Stimulated activated CD4-positive, alpha-beta T cell treated with anti-CD3 and anti-CD28 coated beads, Interleukin-12 subunit alpha, Interleukin-12 subunit beta, amount 100 ng/mL, for 4 hours (primary cell): ENCODE results near the gene HEXD.
"Not testable (repeated sequence)": the region's sequence is repeated elsewhere in the genome, so short reads cannot be mapped to it uniquely, and the experiment has no call there.

Source experiments
- DNase-seq: peaks from one replicate; pipeline ENCODE4 v3.0.0-alpha.2; 2020

HEXD gene

DNA sequence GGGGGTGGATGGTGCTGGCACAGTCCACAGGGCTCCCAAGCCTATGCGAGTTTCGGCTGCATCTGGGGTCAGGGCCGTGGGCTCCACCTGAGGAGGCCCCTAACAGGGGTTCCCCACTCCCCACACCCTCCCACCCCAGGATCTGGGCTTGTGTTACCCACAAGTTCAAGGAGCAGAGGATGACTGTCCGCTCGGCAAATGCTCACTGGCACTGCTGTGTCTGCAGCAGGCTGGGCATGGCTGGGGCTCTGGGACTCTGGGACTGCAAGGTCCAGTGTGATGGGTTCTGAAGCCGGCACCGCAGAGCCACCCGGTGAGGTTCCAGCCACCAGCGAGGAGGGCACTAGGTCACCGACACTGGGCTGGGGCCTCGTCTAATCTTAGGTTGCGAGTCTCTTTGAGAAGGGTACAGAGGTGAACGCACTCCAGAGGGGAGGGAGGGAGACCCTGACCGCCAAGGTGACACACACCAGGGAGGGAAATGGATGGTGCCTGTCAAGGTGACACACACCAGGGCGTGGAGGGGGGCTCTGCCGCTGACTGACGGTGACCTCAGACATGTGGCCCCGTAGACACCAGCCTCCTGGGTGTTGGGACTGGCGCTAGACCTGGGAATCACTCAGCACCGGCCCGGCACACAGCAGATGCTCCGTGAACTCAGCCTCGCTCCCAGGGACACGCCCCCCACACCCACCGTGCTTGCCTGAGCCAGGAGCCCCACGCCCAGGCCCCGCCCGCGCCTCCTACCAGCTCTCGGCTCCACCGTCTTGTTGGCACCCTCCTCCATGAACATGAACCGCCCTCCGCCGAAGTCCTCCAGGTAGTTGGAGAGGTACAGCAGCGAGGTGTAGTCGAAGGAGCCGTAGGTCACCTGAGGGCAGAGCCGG is 20.5 kb upstream of the HEXD start:
- DNase-seq = no peak

DNA sequence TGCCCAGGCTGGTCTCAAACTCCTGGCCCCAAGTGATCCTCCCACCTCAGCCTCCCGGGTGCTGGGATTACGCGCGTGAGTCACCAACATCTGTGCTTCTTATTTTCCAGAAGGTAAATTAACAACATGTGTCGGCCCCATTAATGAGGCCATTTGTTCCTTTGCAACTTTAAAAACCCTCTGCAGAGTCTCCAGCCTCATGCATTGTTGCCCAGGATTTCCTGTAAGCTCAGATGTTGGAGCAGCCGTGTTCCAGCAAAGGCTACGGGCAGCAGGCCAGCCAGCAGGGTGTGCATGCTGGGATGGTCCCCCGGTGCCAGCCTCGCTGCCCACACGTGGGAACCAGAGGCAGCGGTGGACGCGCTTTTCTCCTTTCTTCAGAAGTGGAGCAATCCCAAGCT is 19.1 kb upstream of the HEXD start:
- DNase-seq = no peak

DNA sequence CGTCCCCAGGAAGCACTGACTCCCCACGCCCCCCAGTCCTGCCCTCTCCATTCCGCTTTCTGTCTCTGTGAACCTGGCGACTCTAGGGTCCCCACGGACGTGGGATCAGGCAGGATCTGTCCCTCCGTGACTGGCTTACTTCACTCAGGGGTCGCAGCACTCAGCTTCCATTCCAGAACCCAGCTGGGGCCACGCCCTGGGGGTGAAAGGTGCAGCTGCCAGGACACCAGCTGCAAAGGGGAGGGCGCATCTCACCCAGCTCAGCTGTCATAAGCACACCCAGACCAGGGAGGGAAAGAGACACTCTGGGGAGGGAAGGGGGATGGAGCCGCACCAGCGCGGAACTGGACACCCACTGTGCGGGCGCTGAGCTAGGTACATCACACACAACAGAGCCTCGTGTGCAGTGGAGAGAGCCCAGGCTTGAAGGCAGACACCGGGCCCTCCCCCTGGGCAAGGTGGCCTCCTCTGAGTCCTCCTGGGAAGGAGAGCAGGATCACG is 18.5 kb upstream of the HEXD start:
- DNase-seq = no peak

DNA sequence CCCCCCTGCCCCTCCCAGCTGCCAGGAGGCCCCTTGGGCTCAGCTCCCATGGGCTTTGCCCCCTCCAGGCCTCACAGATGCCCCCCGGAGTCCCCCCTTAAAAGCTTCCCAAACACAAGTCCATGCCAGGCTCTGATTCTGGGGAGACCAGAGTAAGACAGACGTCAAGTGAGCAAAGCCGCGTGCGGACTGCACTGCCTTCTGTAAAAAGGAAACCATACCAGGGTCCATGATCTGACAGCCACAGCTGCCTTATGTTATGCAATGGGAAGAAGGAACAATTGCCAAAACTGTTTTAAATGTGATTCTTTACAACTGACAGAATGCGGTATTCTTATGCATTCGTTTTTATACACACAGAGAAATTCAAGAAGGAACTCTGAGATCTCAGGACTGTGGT is 17.9 kb upstream of the HEXD start:
- no peak for DNase-seq

DNA sequence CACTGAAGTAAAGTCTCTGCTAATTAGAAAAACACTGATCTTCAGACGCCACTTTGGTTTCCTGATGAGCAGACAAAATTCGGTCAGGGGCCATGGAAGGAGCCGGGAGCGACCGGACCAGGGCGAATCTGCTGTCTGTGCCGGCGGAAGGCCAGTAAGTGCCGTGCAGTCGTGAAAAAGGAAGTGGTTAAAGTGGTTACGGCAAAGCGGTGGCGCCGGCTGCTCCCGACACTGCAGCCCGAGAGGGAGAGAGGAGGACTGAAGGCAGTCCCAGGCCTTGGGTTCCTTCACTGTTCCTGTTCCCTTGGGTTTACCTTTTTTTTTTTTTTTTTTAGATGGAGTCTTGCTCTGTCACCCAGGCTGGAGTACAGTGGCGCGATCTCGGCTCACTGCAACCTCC is 17.3 kb upstream of the HEXD start:
- peak; percentile 28 for DNase-seq

DNA sequence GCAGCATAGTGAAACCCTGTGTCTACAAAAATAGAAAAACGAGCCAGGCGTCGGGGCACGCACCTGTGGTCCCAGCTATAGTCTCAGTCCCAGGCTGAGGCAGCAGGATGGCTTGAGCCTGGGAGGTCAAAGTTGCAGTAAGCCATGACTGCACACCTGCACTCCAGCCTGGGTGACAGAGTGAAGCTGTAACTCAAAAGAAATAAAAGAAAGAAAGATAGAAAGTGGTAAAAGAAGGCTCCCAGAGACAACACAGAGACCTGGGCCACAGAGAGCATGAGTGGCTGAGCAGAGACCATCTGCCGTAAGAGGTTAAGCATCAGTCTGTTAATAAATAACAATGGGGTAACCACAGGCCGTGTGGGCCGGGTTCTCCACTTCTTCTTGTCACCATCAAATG is 15.3 kb upstream of the HEXD start:
- DNase-seq = no peak

DNA sequence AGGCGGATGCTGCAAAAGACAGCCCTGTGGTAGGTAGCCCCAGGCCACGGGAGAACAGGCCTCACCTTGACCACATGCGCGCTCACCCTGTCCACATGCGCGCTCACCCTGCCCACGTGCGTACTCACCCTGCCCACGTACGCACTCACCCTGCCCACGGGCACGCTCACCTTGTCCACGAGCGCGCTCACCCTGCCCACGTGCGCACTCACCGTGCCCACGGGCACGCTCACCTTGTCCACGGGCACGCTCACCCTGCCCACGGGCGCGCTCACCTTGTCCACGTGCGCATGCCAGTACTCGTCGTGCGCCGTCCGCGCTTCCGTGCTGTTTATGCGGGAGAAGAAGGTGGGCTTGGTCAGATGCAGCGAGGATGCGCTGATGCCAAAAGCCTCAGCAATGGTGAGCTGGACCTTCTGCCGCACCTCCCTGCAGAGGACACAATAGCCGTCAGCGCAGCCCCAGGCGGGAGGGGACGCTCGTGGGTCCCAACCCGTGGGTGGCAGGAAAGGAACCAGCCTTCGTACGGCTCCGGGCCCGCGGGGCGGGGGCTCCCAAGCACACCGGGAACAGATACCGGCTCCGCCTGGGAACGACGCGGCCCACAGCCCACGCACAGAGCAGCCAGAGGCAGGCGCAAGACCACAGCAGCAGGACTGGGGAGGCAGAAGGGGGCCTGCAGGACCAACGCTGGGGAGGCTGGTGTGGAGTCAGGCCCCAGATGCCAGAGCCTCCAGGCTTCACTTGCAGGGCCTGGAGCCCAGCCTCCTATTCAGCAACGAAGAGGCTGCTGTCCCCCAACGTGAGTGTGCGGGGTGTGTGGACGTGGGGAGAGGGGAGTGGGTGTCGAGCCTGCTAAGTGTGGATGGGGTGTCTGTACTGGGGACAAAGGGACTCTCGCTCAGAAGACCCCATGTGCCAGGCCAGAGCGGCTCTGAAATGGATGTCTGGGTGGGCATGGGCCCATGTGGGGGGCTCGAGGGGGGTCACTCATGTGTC is 14.2 kb upstream of the HEXD start:
- DNase-seq = no peak

DNA sequence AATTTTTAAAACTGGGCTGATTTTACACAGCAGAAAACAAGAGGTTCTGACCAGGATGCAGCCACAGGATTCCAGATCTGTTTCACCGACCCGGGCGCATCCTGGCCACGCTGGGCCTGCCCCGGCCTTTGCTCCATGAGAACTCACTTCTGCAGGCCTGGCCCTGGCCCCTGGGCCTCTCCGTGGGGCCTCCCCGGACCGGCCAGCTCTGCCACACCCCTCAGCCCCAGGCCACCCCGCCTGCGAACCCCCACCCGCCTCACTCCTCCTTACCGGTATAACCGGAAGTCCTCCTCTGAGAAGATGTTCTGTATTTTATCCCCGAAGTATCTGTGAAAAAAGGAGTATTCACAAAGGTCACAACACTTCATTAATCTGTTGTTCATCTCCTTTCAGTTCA is 13.1 kb upstream of the HEXD start:
- DNase-seq = no peak

DNA sequence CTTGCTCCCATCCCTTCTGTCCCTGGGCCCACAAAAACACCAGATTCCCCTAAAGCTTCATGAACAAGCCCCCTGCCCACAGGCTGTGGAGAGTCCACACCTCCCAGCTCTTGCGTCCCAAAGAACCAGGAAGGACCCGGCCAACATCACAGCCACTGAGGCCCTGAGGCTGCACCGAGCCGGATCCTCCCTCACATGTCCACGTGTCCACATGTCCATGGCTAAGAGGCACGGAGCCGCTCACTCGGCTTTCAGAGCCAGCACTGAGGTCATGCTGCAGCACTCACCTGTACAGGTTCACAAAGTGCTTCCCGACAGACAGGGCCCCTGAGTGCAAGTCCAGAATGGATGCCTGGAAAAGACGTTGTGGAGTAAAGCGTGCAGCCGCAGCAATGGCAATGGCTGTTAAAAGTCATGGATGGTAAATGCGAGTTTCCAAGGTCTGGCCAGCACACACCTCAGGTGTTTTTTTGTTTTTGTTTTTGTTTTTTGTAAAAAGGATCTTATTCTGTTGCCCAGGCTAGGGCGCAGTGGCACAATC is 11.9 kb upstream of the HEXD start:
- no peak for DNase-seq

DNA sequence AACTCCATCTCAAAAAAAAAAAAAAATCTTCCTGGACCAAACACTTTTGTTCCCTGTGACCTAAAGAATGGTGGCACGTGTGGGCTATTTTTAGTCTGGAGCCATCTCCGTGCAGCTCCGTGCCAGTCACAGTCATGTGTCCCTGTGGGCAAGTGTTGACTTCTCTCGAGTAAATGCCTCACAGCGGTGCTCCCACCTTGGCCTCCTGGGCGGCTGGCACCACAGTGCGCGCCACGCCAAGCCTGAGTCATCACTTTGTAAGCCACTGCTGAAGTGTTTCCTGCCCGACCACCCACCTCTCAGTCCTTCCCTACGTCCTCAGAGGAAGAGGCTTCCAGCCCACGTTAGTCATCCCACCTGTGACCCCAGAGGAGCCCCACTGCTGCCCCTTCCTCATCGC is 10.9 kb upstream of the HEXD start:
- DNase-seq = no peak

DNA sequence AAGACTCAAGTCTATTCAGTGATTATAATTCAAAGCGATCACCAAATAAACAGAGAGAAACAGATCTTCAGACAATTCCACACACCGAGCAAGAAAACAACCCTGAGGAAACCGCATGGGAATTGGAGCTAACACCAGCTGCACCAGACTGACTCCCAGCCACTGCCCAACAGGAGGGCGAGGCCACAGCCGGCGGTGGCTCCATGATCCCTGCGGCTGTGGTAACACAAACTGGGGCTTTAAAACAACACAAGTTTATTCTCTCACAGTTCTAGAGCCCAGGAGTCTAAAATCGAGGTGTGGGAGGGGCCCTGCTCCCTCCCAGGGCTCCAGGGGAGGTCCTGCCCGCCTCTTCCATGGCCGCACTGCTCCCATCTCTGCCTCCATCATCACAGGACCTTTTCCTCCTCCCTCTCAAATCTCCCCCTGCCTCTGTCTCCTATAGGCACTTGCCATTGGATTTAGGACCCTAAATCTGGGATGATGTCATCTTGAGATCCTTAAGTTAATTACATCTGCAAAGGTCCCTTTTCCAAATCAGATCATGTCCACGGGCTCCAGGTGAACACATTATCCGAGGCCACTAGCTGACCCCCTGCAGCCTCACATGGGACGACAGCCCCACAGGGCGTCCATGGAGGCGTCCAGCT is 9.7 kb upstream of the HEXD start:
- DNase-seq = no peak

DNA sequence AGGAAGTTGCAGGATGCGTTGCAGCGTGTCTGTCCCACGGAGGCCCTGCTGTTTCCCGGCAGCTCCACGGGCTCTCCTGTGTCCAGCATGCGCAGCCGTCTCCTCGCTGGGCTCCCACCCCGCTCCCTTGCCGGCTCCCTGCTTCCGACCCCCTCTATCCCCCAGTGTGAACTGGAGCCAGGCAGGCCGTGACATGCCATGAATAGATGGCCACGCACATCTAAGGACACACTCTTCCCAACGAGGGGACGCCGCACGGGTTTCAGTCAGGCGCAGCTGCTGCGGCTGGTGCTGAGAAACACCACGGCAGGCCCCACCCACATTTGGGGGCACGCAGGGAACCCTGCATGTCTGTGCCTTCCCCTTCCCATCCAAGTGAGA is 9.2 kb upstream of the HEXD start:
- no peak for DNase-seq

DNA sequence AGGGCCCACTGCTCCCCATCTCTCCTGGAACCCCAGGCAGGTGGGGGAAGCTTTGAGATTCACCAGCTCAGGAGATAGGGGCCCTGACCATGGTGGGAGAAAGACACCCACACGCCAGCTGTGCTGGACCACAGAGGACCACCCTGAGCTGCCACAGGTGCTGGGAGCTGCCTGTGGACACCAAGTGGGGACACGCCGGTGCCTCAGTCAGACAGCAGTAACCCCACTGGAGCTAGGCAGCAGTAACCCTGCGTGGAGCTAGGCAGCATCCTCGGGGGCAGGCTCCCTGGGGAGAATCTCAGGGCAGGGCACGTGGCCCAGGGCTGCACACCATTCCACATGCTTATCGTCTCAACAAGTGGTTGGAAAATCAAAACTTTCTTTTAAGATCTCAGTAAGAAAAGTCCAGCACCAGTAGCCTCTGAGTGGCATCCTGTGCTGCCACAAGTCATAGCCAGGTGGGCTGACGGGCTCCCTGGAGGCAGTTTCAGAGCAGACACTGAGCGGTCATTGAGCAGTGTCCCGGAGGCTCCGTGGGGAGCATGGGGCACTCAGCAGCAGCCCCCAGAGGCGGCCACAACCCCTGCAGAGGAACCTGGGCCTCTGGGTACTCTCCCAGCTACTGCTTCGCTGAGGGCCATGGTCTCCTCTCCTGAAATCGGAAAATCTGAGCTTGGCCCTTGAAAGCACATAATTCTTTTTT is 8.0 kb upstream of the HEXD start:
- DNase-seq = no peak

DNA sequence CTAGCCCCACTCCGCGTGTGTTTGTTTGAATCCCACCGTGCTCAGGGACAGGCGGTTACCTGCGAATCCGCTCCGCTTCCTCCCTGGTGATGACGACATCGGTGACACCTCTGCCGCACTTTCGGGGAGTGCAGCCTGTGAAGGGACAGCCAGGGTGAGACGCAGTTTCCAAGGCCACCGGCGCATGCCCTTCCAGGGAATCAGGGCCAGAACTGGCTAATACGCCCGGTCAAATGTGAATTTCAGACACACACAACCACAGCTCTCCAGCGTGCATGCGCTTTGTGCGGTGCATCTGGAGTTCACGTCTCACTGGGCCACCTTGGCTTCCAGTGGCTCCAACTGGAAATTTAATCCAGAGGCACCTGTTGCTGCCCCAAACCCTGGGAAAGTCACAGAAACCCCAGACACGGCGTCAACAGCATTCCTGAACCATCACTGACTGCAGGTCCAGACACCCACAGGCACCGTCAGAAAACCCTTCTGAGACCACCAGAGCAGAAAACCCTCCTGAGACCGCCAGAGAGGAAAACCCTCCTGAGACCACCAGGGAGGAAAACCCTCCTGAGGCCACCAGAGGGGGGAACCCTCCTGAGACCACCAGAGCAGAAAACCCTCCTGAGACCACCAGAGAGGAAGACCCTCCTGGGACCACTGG is 6.6 kb upstream of the HEXD start:
- DNase-seq = no peak

DNA sequence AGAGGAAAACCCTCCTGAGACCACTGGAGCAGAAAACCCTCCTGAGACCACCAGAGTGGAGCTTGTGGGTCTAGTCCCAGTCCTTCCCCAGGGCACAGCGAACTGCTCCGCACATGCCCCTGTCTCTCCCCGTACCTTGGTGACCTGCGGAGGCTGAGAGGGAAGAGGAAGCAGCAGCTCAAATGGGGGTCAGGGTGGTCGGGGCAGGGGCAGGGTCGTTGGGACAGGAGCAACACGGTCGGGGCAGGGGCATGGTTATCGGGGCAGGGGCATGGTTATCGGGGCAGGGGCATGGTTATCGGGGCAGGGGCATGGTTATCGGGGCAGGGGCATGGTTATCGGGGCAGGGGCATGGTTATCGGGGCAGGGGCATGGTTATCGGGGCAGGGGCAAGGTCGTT is 6.1 kb upstream of the HEXD start:
- DNase-seq = not testable (repeated sequence)

DNA sequence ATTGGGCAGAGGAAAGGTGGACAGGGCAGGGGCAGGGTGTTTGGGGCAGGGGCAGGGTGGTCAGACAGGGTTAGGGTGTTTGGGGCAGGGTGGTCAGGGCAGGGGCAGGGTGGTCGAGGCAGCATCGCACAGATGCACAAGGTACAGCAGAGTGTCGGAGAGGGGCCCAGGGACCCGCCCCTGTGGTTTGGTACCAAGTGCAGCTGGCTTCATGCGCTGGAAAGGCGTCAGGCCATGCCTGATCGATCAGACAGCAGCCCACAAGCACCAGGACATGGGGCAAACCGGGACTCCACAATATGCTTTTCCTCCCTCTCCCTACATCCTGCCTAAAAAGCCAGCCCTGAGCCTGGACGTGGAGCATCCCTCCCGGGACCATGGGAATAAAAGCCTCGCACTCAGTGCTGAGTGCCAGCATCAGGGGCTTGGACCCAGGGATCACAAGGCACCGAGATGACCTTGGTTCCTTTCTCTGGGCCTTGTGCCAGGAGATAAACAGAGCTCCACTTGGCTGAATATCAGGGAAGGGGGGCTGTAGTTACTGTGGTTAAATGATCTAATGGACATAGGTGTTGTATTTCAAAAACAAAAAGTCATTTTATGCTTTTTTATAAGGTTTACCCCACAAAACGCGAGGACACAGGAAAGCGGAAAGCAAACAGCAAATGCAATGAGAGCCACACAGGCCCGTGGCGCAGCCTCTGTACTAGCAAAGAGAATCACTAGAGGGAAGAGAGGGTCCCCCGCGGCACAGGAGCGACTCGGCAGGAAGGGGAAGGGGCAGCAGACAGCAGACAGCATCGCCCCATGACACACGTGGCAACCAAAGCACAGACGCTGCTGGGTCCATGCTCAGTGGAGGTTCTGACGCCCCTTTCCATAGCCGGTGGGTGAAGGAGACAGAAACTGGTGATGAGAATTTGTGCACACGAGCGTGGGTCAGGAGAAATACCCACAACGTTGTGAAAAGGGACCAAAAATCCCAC is 5.3 kb upstream of the HEXD start:
- DNase-seq = no peak

DNA sequence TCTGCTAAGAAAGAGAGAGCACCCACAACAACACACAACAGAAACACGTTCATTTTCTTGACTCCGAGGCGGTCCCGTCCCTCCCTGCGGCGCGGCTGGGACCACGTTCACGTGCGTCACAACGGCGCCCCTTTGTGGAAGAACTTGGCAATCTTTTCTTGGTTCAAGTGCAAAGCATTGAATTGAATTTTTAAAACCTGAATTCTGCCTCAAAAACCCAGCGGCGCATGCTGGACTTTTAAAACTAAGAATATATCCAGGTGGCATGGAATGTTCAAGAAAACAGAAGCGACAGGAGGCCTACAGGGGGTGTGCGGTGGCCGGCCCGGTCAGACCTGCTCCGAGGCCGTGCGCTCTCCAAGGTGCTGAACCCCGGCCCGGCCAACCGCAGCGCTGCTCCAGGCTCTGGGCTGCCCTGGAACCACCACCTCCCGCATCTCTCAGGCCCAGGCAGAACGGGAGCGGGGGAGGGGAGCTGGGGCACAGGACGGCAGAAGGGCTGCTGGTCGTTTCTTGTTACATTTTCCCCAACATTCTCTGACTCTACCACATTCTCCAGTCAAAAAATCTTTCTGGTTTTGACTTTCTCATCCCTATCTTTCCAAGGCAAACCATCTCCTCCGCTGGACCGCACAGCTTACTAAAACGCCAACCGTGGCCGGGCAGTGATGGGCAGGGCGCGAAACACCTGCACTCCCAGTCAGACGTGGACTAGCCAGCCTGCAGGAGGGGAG is 3.4 kb upstream of the HEXD start:
- DNase-seq = peak; percentile 70

DNA sequence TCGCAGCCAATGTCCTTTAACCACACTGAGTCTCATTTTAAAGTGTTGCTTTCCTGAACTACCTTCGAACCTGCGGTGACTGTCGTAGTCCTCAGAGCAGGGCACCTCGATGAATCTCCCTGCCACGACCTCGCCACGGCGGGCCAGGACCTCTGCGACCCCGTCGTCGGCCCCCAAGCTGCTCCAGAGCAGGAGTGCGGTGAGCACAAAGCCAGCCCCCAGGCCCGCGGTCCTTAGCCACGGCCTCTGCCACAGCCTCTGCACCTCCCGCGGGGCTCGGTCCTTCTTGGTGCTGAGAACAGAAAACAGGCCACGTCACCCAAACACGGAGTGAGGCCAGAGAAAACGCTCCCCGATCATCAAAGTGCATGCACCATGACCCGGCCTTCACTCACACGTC is 2.8 kb upstream of the HEXD start:
- no peak for DNase-seq

DNA sequence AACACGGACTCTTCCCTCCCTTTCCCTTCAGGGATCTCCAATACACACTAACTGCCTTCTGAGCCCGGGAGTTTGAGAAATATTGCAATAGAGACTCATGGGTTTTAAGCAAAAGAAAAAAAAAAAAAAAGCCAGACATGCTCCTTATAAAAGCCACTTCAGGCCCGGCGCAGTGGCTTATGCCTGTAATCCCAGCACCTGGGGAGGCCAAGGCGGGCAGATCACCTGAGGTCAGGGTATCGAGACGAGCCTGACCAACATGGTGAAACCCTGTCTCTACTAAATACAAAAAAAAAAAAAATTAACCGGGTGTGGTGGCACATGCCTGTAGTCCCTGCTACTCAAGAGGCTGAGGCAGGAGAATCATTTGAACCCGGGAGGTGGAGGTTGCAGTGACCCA is 2.4 kb upstream of the HEXD start:
- DNase-seq = no peak

DNA sequence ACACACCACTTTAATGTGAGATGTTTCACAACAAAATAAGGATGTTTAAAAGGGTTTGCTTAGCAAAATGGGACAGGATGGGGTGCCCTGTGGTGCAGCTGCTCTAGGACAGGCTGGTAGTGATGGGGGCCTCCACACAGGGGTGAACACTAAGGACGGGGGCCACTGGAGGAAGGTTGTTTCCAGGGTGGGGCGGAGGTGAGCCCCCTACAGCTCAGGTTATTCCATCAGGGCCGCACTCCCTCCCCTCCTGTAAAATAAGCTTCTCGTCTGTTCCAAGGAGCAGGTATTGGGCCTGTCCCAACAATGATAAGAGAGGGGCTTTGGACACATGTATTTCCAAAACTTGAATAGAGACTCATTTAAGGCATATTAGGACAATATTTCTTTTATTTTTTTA is 1.9 kb upstream of the HEXD start:
- DNase-seq = no peak
